Measurements from ENCODE around the gene GRIA3.
"Not testable (repeated sequence)": the region's sequence is repeated elsewhere in the genome, so short reads cannot be mapped to it uniquely, and the experiment has no call there.

- not testable (repeated sequence) for TF ChIP-seq POLR2A (IDR thresholded peaks at IDR 0.05); POLR2AphosphoS5 (IDR thresholded peaks at IDR 0.05; ENCODE audit: insufficient read depth in 1 of 2, low read depth in 1 of 2)
Measured at GRCh38 chrX:123386196-123386595, 202.1 kb downstream of the GRIA3 start.
